Amygdala (tissue), 56 donors: ENCODE measurements around the gene UBA52.
A peak's percentile ranks its signal among the peaks of the same experiment; 100 is the strongest.

Experiments used
- DNase-seq, 56 donors: peaks; one replicate each; lab custom pipeline; 2025; lab: John Stamatoyannopoulos, UW

Gene UBA52

GRCh38 chr19:18543814-18544475, 27.7 kb upstream of the UBA52 start:
- DNase-seq = peak in 14 of 56 donors; percentile 7 to 44 (median 27)

GRCh38 chr19:18551631-18552030, 20.0 kb upstream of the UBA52 start:
- DNase-seq = no peak

GRCh38 chr19:18557411-18558201, 14.1 kb upstream of the UBA52 start, which contains the start of gene KXD1:
TSS of gene KXD1 (plus strand) at chr19:18557870. CDS start at chr19:18562057, 4,187 bp downstream.
- peak; percentile 41 to 98 (median 94) for DNase-seq

GRCh38 chr19:18558202-18558555, 13.5 kb upstream of the UBA52 start:
- DNase-seq = peak in 1 of 56 donors; percentile 16

- DNase-seq = no peak
Measured at GRCh38 chr19:18558604-18559003, 13.1 kb upstream of the UBA52 start.

GRCh38 chr19:18559685-18560084, 12.0 kb upstream of the UBA52 start:
- no peak for DNase-seq

- DNase-seq = no peak
Measured at GRCh38 chr19:18562086-18562485, 9.6 kb upstream of the UBA52 start.

GRCh38 chr19:18566953-18567352, 4.7 kb upstream of the UBA52 start:
- DNase-seq = no peak

- DNase-seq = no peak
Measured at GRCh38 chr19:18568367-18568766, 3.3 kb upstream of the UBA52 start.

GRCh38 chr19:18574691-18575291, 3.1 kb downstream of the UBA52 start:
- no peak for DNase-seq

GRCh38 chr19:18576383-18576782, 4.7 kb downstream of the UBA52 start:
- no peak for DNase-seq

- no peak for DNase-seq
Measured at GRCh38 chr19:18577365-18577914, 5.8 kb downstream of the UBA52 start.

- no peak for DNase-seq
Measured at GRCh38 chr19:18580311-18580710, 8.7 kb downstream of the UBA52 start.

- DNase-seq = peak in 1 of 56 donors; percentile 10
Measured at GRCh38 chr19:18586306-18586705, 14.6 kb downstream of the UBA52 start.

- no peak for DNase-seq
Measured at GRCh38 chr19:18587561-18587960, 15.9 kb downstream of the UBA52 start.

GRCh38 chr19:18587962-18588610, 16.4 kb downstream of the UBA52 start:
- DNase-seq = peak in 1 of 56 donors; percentile 9

GRCh38 chr19:18588611-18589379, 17.1 kb downstream of the UBA52 start, which contains the start of gene REX1BD:
TSS of gene REX1BD (plus strand) at chr19:18588798. CDS start at chr19:18588802, 4 bp downstream.
- peak in 53 of 56 donors; percentile 10 to 86 (median 70) for DNase-seq

GRCh38 chr19:18589380-18590272, 18.0 kb downstream of the UBA52 start:
- DNase-seq = peak in 21 of 56 donors; percentile 3 to 69 (median 38)
